HCT116 (cell line): Measurements from ENCODE around the gene A3GALT2.

ENCODE experiments used
- CBX3 ChIP-seq: IDR thresholded peaks from 2 replicates; pipeline ENCODE4 v1.6.1; 2012; ENCODE audit warnings: low read depth
- CEBPB ChIP-seq: IDR thresholded peaks from 2 replicates; pipeline ENCODE4 v1.6.1; 2012; ENCODE audit warnings: low read depth
- CTCF ChIP-seq, 3 experiments: fragments of 200-600 bp in 1 of 3; sonication (generic) in 1 of 3; IDR thresholded peaks in 2 of 3; conservative IDR thresholded peaks in 1 of 3; 2 replicates each; pipeline ENCODE4 v1.5.1; 2012 to 2017; ENCODE audit warnings: low read depth in 2 of 3, low read length in 2 of 3, antibody characterized with exemption in 1 of 3, borderline replicate concordance in 1 of 3, control low read depth in 1 of 3, mild to moderate bottlenecking in 1 of 3, mixed read lengths in 1 of 3, mixed run types in 1 of 3, moderate library complexity in 1 of 3; ENCODE audit not compliant: insufficient read depth in 1 of 3
- EGR1 ChIP-seq: IDR thresholded peaks from 2 replicates; pipeline ENCODE4 v1.6.1; 2012; ENCODE audit warnings: low read depth
- EZH2 ChIP-seq: fragments of 200-600 bp; sonication (generic); IDR thresholded peaks from 2 replicates; pipeline ENCODE4 v1.6.1; 2017; ENCODE audit warnings: antibody characterized with exemption, mixed run types
- EZH2phosphoT487 ChIP-seq: fragments of 200-600 bp; IDR thresholded peaks from 2 replicates; pipeline ENCODE4 v1.6.1; 2018; ENCODE audit warnings: antibody characterized with exemption, borderline replicate concordance
- FOSL1 ChIP-seq: IDR thresholded peaks from 2 replicates; pipeline ENCODE4 v1.6.1; 2012; ENCODE audit warnings: low read depth
- MAX ChIP-seq: IDR thresholded peaks from 2 replicates; pipeline ENCODE4 v1.6.1; 2012
- POLR2A ChIP-seq: IDR thresholded peaks from 2 replicates; pipeline ENCODE4 v1.7.0; 2011; ENCODE audit warnings: borderline replicate concordance; ENCODE audit not compliant: insufficient read depth, insufficient read length; ENCODE audit errors: extremely low read depth
- POLR2AphosphoS5 ChIP-seq: IDR thresholded peaks from 2 replicates; pipeline ENCODE4 v1.6.1; 2011; ENCODE audit warnings: mild to moderate bottlenecking, low read depth, low read length, moderate library complexity
- RAD21 ChIP-seq: IDR thresholded peaks from 2 replicates; pipeline ENCODE4 v1.6.1; 2012; ENCODE audit warnings: low read depth, mild to moderate bottlenecking
- SRF ChIP-seq: IDR thresholded peaks from 2 replicates; pipeline ENCODE4 v1.6.1; 2012; ENCODE audit warnings: low read depth
- TCF7L2 ChIP-seq: IDR thresholded peaks from 2 replicates; pipeline ENCODE4 v1.7.0; 2011; ENCODE audit warnings: borderline replicate concordance, inconsistent platforms; ENCODE audit not compliant: insufficient read depth, insufficient read length; ENCODE audit errors: extremely low read depth

GRCh38 chr1:33305816-33306652 lies 14.9 kb downstream of the A3GALT2 start:
- no peak for TF ChIP-seq CTCF (IDR thresholded peaks at IDR 0.05 in 2 of 3, conservative IDR thresholded peaks at IDR 0.05 in 1 of 3; ENCODE audit: borderline replicate concordance in 1 of 3, insufficient read depth in 1 of 3, low read depth in 2 of 3, low read length in 2 of 3)
- TF ChIP-seq FOSL1, result no peak
- no peak for TF ChIP-seq MAX
- no peak for TF ChIP-seq POLR2AphosphoS5
- TF ChIP-seq POLR2A, result no peak
- no peak for TF ChIP-seq CEBPB
- TF ChIP-seq RAD21, result no peak
- TF ChIP-seq EZH2phosphoT487, result no peak
- no peak for TF ChIP-seq SRF
- TF ChIP-seq EGR1, result no peak
- TF ChIP-seq EZH2, result no peak
- TF ChIP-seq CBX3, result no peak
- no peak for TF ChIP-seq TCF7L2
